OCI-LY3 (cell line): ENCODE data around the gene LAMTOR3.

Experiments
- H2AFZ ChIP-seq: fragments of 200-600, 300-600 bp; shearing (Covaris generic); 2 replicates; pipeline ENCODE4 v1.6.0; 2014; ENCODE audit warnings: antibody characterized with exemption, low read depth, low read length
- H3K27ac ChIP-seq: fragments of 200-600, 300-600 bp; sonication (generic); 2 replicates; pipeline ENCODE4 v1.5.1; 2014; ENCODE audit warnings: mild to moderate bottlenecking, low read length, moderate library complexity, mixed read lengths
- H3K27me3 ChIP-seq: fragments of 200-600, 300-600 bp; sonication (generic); 2 replicates; pipeline ENCODE4 v1.6.1; 2014; ENCODE audit warnings: low read depth, low read length, mixed read lengths
- H3K36me3 ChIP-seq: fragments of 200-600, 300-600 bp; sonication (generic); replicated peaks from 2 replicates; pipeline ENCODE3; 2014; ENCODE audit warnings: low read depth, low read length, mixed read lengths
- H3K4me1 ChIP-seq: fragments of 300-600, 200-600 bp; sonication (generic); 2 replicates; pipeline ENCODE4 v1.6.1; 2014; ENCODE audit warnings: low read length, mixed read lengths
- H3K4me2 ChIP-seq: fragments of 200-600, 300-600 bp; sonication (generic); 2 replicates; pipeline ENCODE4 v1.6.1; 2014; ENCODE audit warnings: low read length, mixed read lengths
- H3K4me3 ChIP-seq: fragments of 300-600, 200-600 bp; sonication (generic); 2 replicates; pipeline ENCODE4 v1.5.1; 2014; ENCODE audit warnings: antibody characterized with exemption, mild to moderate bottlenecking, low read length, moderate library complexity
- H3K79me2 ChIP-seq: fragments of 300-600, 200-600 bp; shearing (Covaris generic); 2 replicates; pipeline ENCODE4 v1.6.1; 2014; ENCODE audit warnings: mild to moderate bottlenecking, low read length, mixed read lengths
- H3K9ac ChIP-seq: fragments of 300-600, 200-600 bp; shearing (Covaris generic); 2 replicates; pipeline ENCODE4 v1.6.0; 2014; ENCODE audit warnings: mild to moderate bottlenecking, low read length, moderate library complexity
- H3K9me3 ChIP-seq: fragments of 200-600, 300-600 bp; shearing (Covaris generic); 2 replicates; pipeline ENCODE4 v1.6.1; 2014; ENCODE audit warnings: low read length, mixed read lengths; ENCODE audit not compliant: insufficient read depth
- H4K20me1 ChIP-seq: fragments of 200-600, 300-600 bp; sonication (generic); 2 replicates; pipeline ENCODE4 v1.6.1; 2016; ENCODE audit warnings: low read length, mixed read lengths; ENCODE audit not compliant: insufficient read depth
- CTCF ChIP-seq: fragments of 200-600, 300-600 bp; sonication (generic); IDR thresholded peaks from 2 replicates; pipeline ENCODE4 v1.5.1; 2014; ENCODE audit warnings: antibody characterized with exemption, low read length, low read depth
- EZH2phosphoT487 ChIP-seq: fragments of 200-600 bp; shearing (Covaris generic); IDR thresholded peaks from 2 replicates; pipeline ENCODE4 v1.6.1; 2018; ENCODE audit warnings: antibody characterized with exemption, mixed run types, low read depth

Gene LAMTOR3, protein sequence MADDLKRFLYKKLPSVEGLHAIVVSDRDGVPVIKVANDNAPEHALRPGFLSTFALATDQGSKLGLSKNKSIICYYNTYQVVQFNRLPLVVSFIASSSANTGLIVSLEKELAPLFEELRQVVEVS

DNA sequence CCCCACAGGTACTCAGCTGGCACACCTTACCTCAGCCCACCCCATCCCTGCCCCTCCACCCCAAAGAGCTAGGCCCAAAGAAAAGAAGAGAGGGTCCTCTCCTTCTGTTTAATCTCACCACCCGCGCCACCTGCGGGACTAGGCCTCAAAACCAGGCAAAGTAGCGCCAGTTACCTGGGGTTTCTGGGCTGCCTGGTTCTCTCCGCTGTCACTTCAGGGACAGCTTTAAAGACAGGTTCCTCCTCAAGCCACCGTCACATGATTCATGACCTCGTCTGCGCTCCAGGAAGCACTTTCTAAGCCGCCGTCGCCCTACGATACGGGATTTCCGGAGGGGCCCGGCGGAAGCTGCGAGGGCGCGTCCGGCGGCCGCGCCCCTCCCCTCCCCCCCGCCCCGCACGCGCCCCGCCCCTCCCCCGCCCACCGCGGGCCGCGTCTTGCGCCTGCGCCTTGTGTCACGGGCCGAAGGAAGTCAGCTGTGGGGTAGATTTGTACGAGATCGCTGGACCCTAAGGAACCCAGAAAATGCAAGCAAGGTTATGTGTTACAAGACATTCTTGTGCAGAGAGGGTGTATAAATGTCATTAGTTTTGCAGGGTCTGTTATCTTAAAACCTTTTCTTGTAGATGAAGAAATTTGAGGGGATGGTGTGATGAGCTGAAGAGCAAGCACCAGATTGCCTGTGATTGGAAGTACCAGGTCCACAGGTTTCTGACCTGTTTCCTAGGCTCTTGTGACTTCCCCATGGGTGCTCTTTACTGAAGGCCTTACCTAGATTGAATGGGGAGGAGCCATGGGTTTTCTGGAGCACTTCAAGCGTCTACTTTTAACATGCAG, at the start of gene LAMTOR3:
LAMTOR3 (minus strand) TSS at position 267 of the 837 bp plus-strand sequence. CDS start 464 bp downstream, outside the sequence.
- no peaks in the 10 kb centered on the region for H3K27me3 ChIP-seq
- H3K9ac ChIP-seq: peak within 1 kb of the TSS; percentile 82
- TF ChIP-seq EZH2phosphoT487 (no peak), CTCF (no peak)
- peaks cover 6% of the 10 kb centered on the region for H3K4me1 ChIP-seq
- H3K4me2 ChIP-seq: peak within 1 kb of the TSS; percentile 94
- H3K79me2 ChIP-seq: peaks cover 31% of the 10 kb centered on the region
- H3K9me3 ChIP-seq: no peaks in the 10 kb centered on the region
- H3K36me3 ChIP-seq: no peaks in the 10 kb centered on the region
- H3K4me3 ChIP-seq: peak within 1 kb of the TSS; percentile 84
- H4K20me1 ChIP-seq: no peaks in the 10 kb centered on the region
- peak within 1 kb of the TSS; percentile 43 for H3K27ac ChIP-seq
- H2AFZ ChIP-seq: peak within 1 kb of the TSS; percentile 16; the same call in 1 of the 2 replicates

DNA sequence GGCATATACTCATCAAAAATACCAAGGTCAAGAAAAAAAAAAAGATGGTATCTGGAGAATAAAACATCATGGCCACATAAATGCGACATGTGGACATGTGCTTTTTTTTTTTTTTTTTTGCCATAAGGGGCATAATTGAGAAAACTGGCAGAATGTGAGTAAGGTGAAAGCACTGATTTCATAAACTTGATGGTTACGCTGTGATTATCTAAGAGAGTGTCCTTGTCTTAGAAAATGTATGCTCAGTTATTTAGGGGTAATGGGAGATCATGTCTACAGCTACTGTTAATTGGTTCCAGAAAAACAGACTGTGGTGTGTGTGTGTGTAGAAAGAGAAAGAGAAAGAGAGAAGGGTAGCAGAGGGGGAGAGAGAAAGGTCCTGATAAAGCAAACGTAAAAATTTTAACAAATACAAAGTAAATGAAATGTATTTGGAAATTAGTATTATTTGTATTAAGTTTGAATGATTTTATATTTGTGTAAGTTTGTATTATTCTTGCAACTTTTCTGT, 44.1 kb upstream of the LAMTOR3 start:
- TF ChIP-seq EZH2phosphoT487 (no peak), CTCF (no peak)
- Histone ChIP-seq H3K27me3 (no peaks in the 10 kb centered on the region), H3K79me2 (peaks cover 72% of the 10 kb centered on the region), H3K9me3 (peaks cover 8% of the 10 kb centered on the region; the same call in 1 of the 2 replicates), H3K4me1 (no peaks in the 10 kb centered on the region), H3K4me2 (no peak overlapping the region), H3K36me3 (peaks cover 40% of the 10 kb centered on the region), H2AFZ (no peak overlapping the region), H3K27ac (no peak overlapping the region), H3K4me3 (no peak overlapping the region), H3K9ac (no peak overlapping the region), H4K20me1 (peaks cover 3% of the 10 kb centered on the region; the same call in 1 of the 2 replicates)

DNA sequence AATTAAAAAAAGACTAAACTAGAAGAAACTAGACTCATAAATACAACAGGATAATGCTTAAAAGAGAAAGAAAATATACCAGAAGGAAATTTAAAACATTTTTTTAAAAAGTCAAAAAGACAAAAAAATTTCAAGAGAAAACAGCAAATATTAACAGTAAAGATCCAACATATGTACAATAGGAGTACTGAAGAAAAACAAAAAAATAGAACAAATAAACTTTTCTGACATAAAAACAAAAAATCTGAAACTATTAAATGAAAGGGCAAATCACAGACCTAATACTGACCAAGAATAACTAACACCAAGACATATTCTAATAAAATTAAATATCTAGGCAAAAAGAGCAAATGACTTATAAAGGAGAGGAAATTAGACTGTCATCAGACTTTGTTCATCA, 40.7 kb upstream of the LAMTOR3 start:
- no peak overlapping the region for H3K27ac ChIP-seq
- no peak overlapping the region for H2AFZ ChIP-seq
- H3K9me3 ChIP-seq: peaks cover 8% of the 10 kb centered on the region; the same call in 1 of the 2 replicates
- H3K4me1 ChIP-seq: no peaks in the 10 kb centered on the region
- H3K9ac ChIP-seq: no peak overlapping the region
- H3K79me2 ChIP-seq: peaks cover 71% of the 10 kb centered on the region
- TF ChIP-seq EZH2phosphoT487 (no peak), CTCF (no peak)
- no peaks in the 10 kb centered on the region for H4K20me1 ChIP-seq
- H3K4me2 ChIP-seq: no peak overlapping the region
- H3K27me3 ChIP-seq: no peaks in the 10 kb centered on the region
- no peak overlapping the region for H3K4me3 ChIP-seq
- H3K36me3 ChIP-seq: peaks cover 44% of the 10 kb centered on the region

GRCh38 chr4:99927566-99927965, 33.3 kb upstream of the LAMTOR3 start:
- TF ChIP-seq EZH2phosphoT487 (no peak), CTCF (no peak)
- Histone ChIP-seq H3K4me3 (no peak overlapping the region), H3K4me1 (no peaks in the 10 kb centered on the region), H2AFZ (no peak overlapping the region), H3K9ac (no peak overlapping the region), H3K79me2 (peaks cover 25% of the 10 kb centered on the region), H3K27me3 (no peaks in the 10 kb centered on the region), H3K27ac (no peak overlapping the region), H3K9me3 (no peaks in the 10 kb centered on the region), H3K36me3 (peaks cover 25% of the 10 kb centered on the region), H4K20me1 (no peaks in the 10 kb centered on the region), H3K4me2 (no peak overlapping the region)
